Naive B cell (primary cell): ENCODE data around the gene SIGLEC14. TPM values are rescaled to one million over a fixed set of nuclear protein-coding genes. Genes with fewer than 3 reads are reported as not detected.
A peak's percentile ranks its signal among the peaks of the same experiment; 100 is the strongest.

Source experiments
- ATAC-seq, 2 donors: fragments of 150-1000 bp; cut with Tn5 transposase; 2 replicates each; pipeline ENCODE4 v1.10.0; 2021; ENCODE audit warnings: low read depth in 2 of 2, mild to moderate bottlenecking in 2 of 2, moderate library complexity in 2 of 2
- DNase-seq: peaks from one replicate; pipeline ENCODE4 v3.0.0; 2022
- H3K27ac Mint-ChIP-seq, 6 donors: one replicate each; pipeline ENCODE4 v1.8.0; 2020 to 2022; ENCODE audit warnings: mild to moderate bottlenecking in 6 of 6, mixed read lengths in 6 of 6, moderate library complexity in 5 of 6, inconsistent platforms in 2 of 6
- H3K27me3 Mint-ChIP-seq, 3 donors: one replicate each; pipeline ENCODE4 v1.8.0; 2021 to 2022; ENCODE audit warnings: mixed read lengths in 3 of 3, mild to moderate bottlenecking in 1 of 3
- H3K36me3 Mint-ChIP-seq, 2 donors: one replicate each; pipeline ENCODE4 v1.8.0; 2020 to 2022; ENCODE audit warnings: mixed read lengths in 2 of 2, inconsistent platforms in 1 of 2, mild to moderate bottlenecking in 1 of 2
- H3K4me1 Mint-ChIP-seq, 3 donors: one replicate each; pipeline ENCODE4 v1.8.0; 2020 to 2022; ENCODE audit warnings: mixed read lengths in 3 of 3, inconsistent platforms in 1 of 3, mild to moderate bottlenecking in 1 of 3, moderate library complexity in 1 of 3
- H3K4me3 Mint-ChIP-seq, 8 donors: one replicate each; pipeline ENCODE4 v1.8.0; 2020 to 2022; ENCODE audit warnings: mild to moderate bottlenecking in 8 of 8, mixed read lengths in 8 of 8, moderate library complexity in 8 of 8, inconsistent platforms in 2 of 8
- H3K9me3 Mint-ChIP-seq, 7 donors: one replicate each; pipeline ENCODE4 v1.8.0; 2020 to 2022; ENCODE audit warnings: mixed read lengths in 7 of 7, mild to moderate bottlenecking in 5 of 7, inconsistent platforms in 2 of 7, moderate library complexity in 1 of 7
- polyA plus RNA-seq, 6 donors: library from polyadenylated mRNA; unstranded; fragments of 300-500 nt; fragmentation: Illumina TruSeq; gene quantifications; one replicate each; pipeline ENCODE4 v1.2.3, GENCODE V29; 2021; ENCODE audit warnings: low read depth in 6 of 6

The SIGLEC14 gene
- polyA plus RNA-seq, 6 donors from 2014 or later, result 14.3 to 27.2 (median 19.9) TPM

- H3K27ac Mint-ChIP-seq, result no peak overlapping the region
- H3K4me3 Mint-ChIP-seq, result peak overlapping the region in 2 of 8 donors; percentile 47 to 68
- peaks cover 0 to 3% (median 0%) of the 10 kb centered on the region in 7 donors for H3K9me3 Mint-ChIP-seq
- peaks cover 0 to 9% (median 4%) of the 10 kb centered on the region in 3 donors for H3K27me3 Mint-ChIP-seq
- peaks cover 49 to 58% (median 57%) of the 10 kb centered on the region in 3 donors for H3K4me1 Mint-ChIP-seq
- DNase-seq (no peak), ATAC-seq (no peak)
- peaks cover 0 to 5% of the 10 kb centered on the region in 2 donors for H3K36me3 Mint-ChIP-seq
Measured at GRCh38 chr19:51598159-51598915, 48.3 kb downstream of the SIGLEC14 start.

- Mint-ChIP-seq H3K4me3 (peak overlapping the region; percentile 90 to 99 (median 96)), H3K27me3 (peaks cover 0 to 9% (median 4%) of the 10 kb centered on the region in 3 donors), H3K9me3 (peaks cover 0 to 3% (median 0%) of the 10 kb centered on the region in 7 donors), H3K4me1 (peaks cover 38 to 52% (median 40%) of the 10 kb centered on the region in 3 donors), H3K36me3 (no peaks in the 10 kb centered on the region), H3K27ac (peak overlapping the region in 4 of 6 donors; percentile 67 to 93 (median 84))
- ATAC-seq (no peak), DNase-seq (no peak)
Measured at GRCh38 chr19:51595190-51596175, 51.1 kb downstream of the SIGLEC14 start.

- Mint-ChIP-seq H3K36me3 (no peaks in the 10 kb centered on the region), H3K9me3 (peaks cover 0 to 3% (median 0%) of the 10 kb centered on the region in 7 donors), H3K4me3 (peak overlapping the region; percentile 90 to 99 (median 96)), H3K4me1 (peaks cover 33 to 48% (median 34%) of the 10 kb centered on the region in 3 donors), H3K27ac (peak overlapping the region in 5 of 6 donors; percentile 67 to 95 (median 93)), H3K27me3 (peaks cover 0 to 9% (median 0%) of the 10 kb centered on the region in 3 donors)
- no peak for ATAC-seq
- DNase-seq, result no peak
Measured at GRCh38 chr19:51594774-51595109, 51.9 kb downstream of the SIGLEC14 start.

GRCh38 chr19:51593969-51594773, 52.5 kb downstream of the SIGLEC14 start:
- H3K36me3 Mint-ChIP-seq, result peaks cover 0 to 5% of the 10 kb centered on the region in 2 donors
- peaks cover 30 to 48% (median 34%) of the 10 kb centered on the region in 3 donors for H3K4me1 Mint-ChIP-seq
- peak overlapping the region; percentile 90 to 99 (median 96) for H3K4me3 Mint-ChIP-seq
- ATAC-seq, result peak; percentile 100
- peaks cover 0 to 5% (median 0%) of the 10 kb centered on the region in 7 donors for H3K9me3 Mint-ChIP-seq
- peak; percentile 92 for DNase-seq
- H3K27ac Mint-ChIP-seq, result peak overlapping the region; percentile 44 to 95 (median 76)
- peaks cover 0 to 9% (median 0%) of the 10 kb centered on the region in 3 donors for H3K27me3 Mint-ChIP-seq

GRCh38 chr19:51593138-51593890, 53.3 kb downstream of the SIGLEC14 start:
- peaks cover 0 to 9% (median 0%) of the 10 kb centered on the region in 3 donors for H3K27me3 Mint-ChIP-seq
- DNase-seq (no peak), ATAC-seq (no peak)
- H3K4me3 Mint-ChIP-seq, result peak overlapping the region; percentile 90 to 99 (median 96)
- peak overlapping the region in 4 of 6 donors; percentile 18 to 92 (median 79) for H3K27ac Mint-ChIP-seq
- H3K9me3 Mint-ChIP-seq, result peaks cover 0 to 8% (median 3%) of the 10 kb centered on the region in 7 donors
- H3K4me1 Mint-ChIP-seq, result peaks cover 30 to 48% (median 34%) of the 10 kb centered on the region in 3 donors
- peaks cover 0 to 5% of the 10 kb centered on the region in 2 donors for H3K36me3 Mint-ChIP-seq

Other genes with a start within 250 kb of the SIGLEC14 start
- 10 to 100 TPM; 43.9 to 75.2 (median 55.8) TPM for gene SIGLEC10, start 229.2 kb downstream of the SIGLEC14 start, polyA plus RNA-seq
- gene SIGLEC8, start 188.4 kb downstream of the SIGLEC14 start, polyA plus RNA-seq, result not detected
- gene CEACAM18, start 168.3 kb downstream of the SIGLEC14 start, polyA plus RNA-seq, result not detected
- under 1 TPM in 1 of 6 donors, not detected in 5; 0.28 TPM for gene SIGLEC12, start 145.0 kb downstream of the SIGLEC14 start, polyA plus RNA-seq
- 1 to 10 TPM in 3 of 6 donors, under 1 TPM in 2, not detected in 1; 0.72 to 1.9 (median 1.2) TPM for gene SIGLEC6, start 115.2 kb downstream of the SIGLEC14 start, polyA plus RNA-seq
- 1 to 10 TPM in 5 of 6 donors, under 1 TPM in 1; 0.94 to 5.1 (median 3.1) TPM for gene ZNF175, start 75.5 kb downstream of the SIGLEC14 start, polyA plus RNA-seq
- gene SIGLEC5, start 16.4 kb downstream of the SIGLEC14 start, polyA plus RNA-seq, result 1 to 10 TPM in 1 of 6 donors, not detected in 5; 3.7 TPM
- 1 to 10 TPM in 5 of 6 donors, under 1 TPM in 1; 0.85 to 6.8 (median 3.6) TPM for gene SPACA6, start 46.5 kb upstream of the SIGLEC14 start, polyA plus RNA-seq
- gene HAS1, start 77.2 kb upstream of the SIGLEC14 start, polyA plus RNA-seq, result under 1 TPM in 1 of 6 donors, not detected in 5; 0.29 TPM
- gene FPR1, start 105.1 kb upstream of the SIGLEC14 start, polyA plus RNA-seq, result 1 to 10 TPM in 4 of 6 donors, under 1 TPM in 2; 0.18 to 6.3 (median 1.2) TPM
- under 1 TPM in 1 of 6 donors, not detected in 5; 0.71 TPM for gene FPR2, start 114.4 kb upstream of the SIGLEC14 start, polyA plus RNA-seq
- not detected for gene FPR3, start 148.3 kb upstream of the SIGLEC14 start, polyA plus RNA-seq
- 10 to 100 TPM in 1 of 6 donors, 1 to 10 TPM in 5; 3.8 to 11.0 (median 5.6) TPM for gene ZNF577, start 241.1 kb upstream of the SIGLEC14 start, polyA plus RNA-seq